Fibroblast of skin of left biceps (primary cell): Measurements from ENCODE around the gene ZSWIM1.
A peak's percentile ranks its signal among the peaks of the same experiment; 100 is the strongest.

ENCODE experiments used
- DNase-seq, 2 experiments: peaks; one replicate each; pipeline ENCODE4 v3.0.0-alpha.2; 2013; ENCODE audit warnings: low read depth in 2 of 2

ZSWIM1 gene

GRCh38 chr20:45908084-45908483, 27.1 kb downstream of the ZSWIM1 start:
- DNase-seq = no peak

- DNase-seq = no peak
These were observed 28.3 kb downstream of the ZSWIM1 start for GRCh38 chr20:45909336-45909808.

GRCh38 chr20:45909817-45910669, 29.0 kb downstream of the ZSWIM1 start:
- no peak for DNase-seq

- peak; percentile 99 to 100 for DNase-seq
These were observed 29.9 kb downstream of the ZSWIM1 start for GRCh38 chr20:45910670-45911485.

- DNase-seq = no peak
These were observed 30.7 kb downstream of the ZSWIM1 start, which contains the start of gene PLTP for GRCh38 chr20:45911486-45912343. PLTP (minus strand) TSS chr20:45912155; CDS start chr20:45911452, 703 bp downstream.

- DNase-seq = no peak
These were observed 31.3 kb downstream of the ZSWIM1 start for GRCh38 chr20:45912344-45912682.

- no peak for DNase-seq
These were observed 32.1 kb downstream of the ZSWIM1 start for GRCh38 chr20:45913116-45913515.

- DNase-seq = no peak
These were observed 36.7 kb downstream of the ZSWIM1 start for GRCh38 chr20:45917790-45918141.

- DNase-seq = no peak
These were observed 37.2 kb downstream of the ZSWIM1 start for GRCh38 chr20:45918182-45918737.

- DNase-seq = no peak
These were observed 37.9 kb downstream of the ZSWIM1 start for GRCh38 chr20:45918779-45919537.

- DNase-seq = no peak
These were observed 38.7 kb downstream of the ZSWIM1 start for GRCh38 chr20:45919542-45920399.

- no peak for DNase-seq
These were observed 39.7 kb downstream of the ZSWIM1 start for GRCh38 chr20:45920462-45921336.

- DNase-seq = no peak
These were observed 40.5 kb downstream of the ZSWIM1 start for GRCh38 chr20:45921337-45922189.

GRCh38 chr20:45924391-45925261, 43.6 kb downstream of the ZSWIM1 start:
- no peak for DNase-seq

GRCh38 chr20:45925821-45926506, 44.9 kb downstream of the ZSWIM1 start:
- DNase-seq = no peak

GRCh38 chr20:45926731-45927070, 45.7 kb downstream of the ZSWIM1 start:
- DNase-seq = no peak
